OCI-LY3 (cell line): ENCODE data around the gene LPP.

Experiments
- H2AFZ ChIP-seq: fragments of 200-600, 300-600 bp; shearing (Covaris generic); 2 replicates; pipeline ENCODE4 v1.6.0; 2014; ENCODE audit warnings: antibody characterized with exemption, low read depth, low read length
- H3K27ac ChIP-seq: fragments of 200-600, 300-600 bp; sonication (generic); 2 replicates; pipeline ENCODE4 v1.5.1; 2014; ENCODE audit warnings: mild to moderate bottlenecking, low read length, moderate library complexity, mixed read lengths
- H3K27me3 ChIP-seq: fragments of 200-600, 300-600 bp; sonication (generic); 2 replicates; pipeline ENCODE4 v1.6.1; 2014; ENCODE audit warnings: low read depth, low read length, mixed read lengths
- H3K36me3 ChIP-seq: fragments of 200-600, 300-600 bp; sonication (generic); replicated peaks from 2 replicates; pipeline ENCODE3; 2014; ENCODE audit warnings: low read depth, low read length, mixed read lengths
- H3K4me1 ChIP-seq: fragments of 300-600, 200-600 bp; sonication (generic); 2 replicates; pipeline ENCODE4 v1.6.1; 2014; ENCODE audit warnings: low read length, mixed read lengths
- H3K4me2 ChIP-seq: fragments of 200-600, 300-600 bp; sonication (generic); 2 replicates; pipeline ENCODE4 v1.6.1; 2014; ENCODE audit warnings: low read length, mixed read lengths
- H3K4me3 ChIP-seq: fragments of 300-600, 200-600 bp; sonication (generic); 2 replicates; pipeline ENCODE4 v1.5.1; 2014; ENCODE audit warnings: antibody characterized with exemption, mild to moderate bottlenecking, low read length, moderate library complexity
- H3K79me2 ChIP-seq: fragments of 300-600, 200-600 bp; shearing (Covaris generic); 2 replicates; pipeline ENCODE4 v1.6.1; 2014; ENCODE audit warnings: mild to moderate bottlenecking, low read length, mixed read lengths
- H3K9ac ChIP-seq: fragments of 300-600, 200-600 bp; shearing (Covaris generic); 2 replicates; pipeline ENCODE4 v1.6.0; 2014; ENCODE audit warnings: mild to moderate bottlenecking, low read length, moderate library complexity
- H3K9me3 ChIP-seq: fragments of 200-600, 300-600 bp; shearing (Covaris generic); 2 replicates; pipeline ENCODE4 v1.6.1; 2014; ENCODE audit warnings: low read length, mixed read lengths; ENCODE audit not compliant: insufficient read depth
- H4K20me1 ChIP-seq: fragments of 200-600, 300-600 bp; sonication (generic); 2 replicates; pipeline ENCODE4 v1.6.1; 2016; ENCODE audit warnings: low read length, mixed read lengths; ENCODE audit not compliant: insufficient read depth
- CTCF ChIP-seq: fragments of 200-600, 300-600 bp; sonication (generic); IDR thresholded peaks from 2 replicates; pipeline ENCODE4 v1.5.1; 2014; ENCODE audit warnings: antibody characterized with exemption, low read length, low read depth
- EZH2phosphoT487 ChIP-seq: fragments of 200-600 bp; shearing (Covaris generic); IDR thresholded peaks from 2 replicates; pipeline ENCODE4 v1.6.1; 2018; ENCODE audit warnings: antibody characterized with exemption, mixed run types, low read depth

LPP gene

GRCh38 chr3:188662214-188662613 lies 508.3 kb downstream of the LPP start:
- H3K4me2 ChIP-seq: no peak overlapping the region
- no peak overlapping the region for H3K4me3 ChIP-seq
- no peaks in the 10 kb centered on the region for H4K20me1 ChIP-seq
- H3K4me1 ChIP-seq: 0 out of 2 replicates have a peak, but pooled peaks cover 6% of the 10 kb centered on the region
- H3K79me2 ChIP-seq: no peaks in the 10 kb centered on the region
- TF ChIP-seq CTCF (no peak), EZH2phosphoT487 (no peak)
- H3K27ac ChIP-seq: no peak overlapping the region
- H3K36me3 ChIP-seq: no peaks in the 10 kb centered on the region
- no peak overlapping the region for H3K9ac ChIP-seq
- H2AFZ ChIP-seq: no peak overlapping the region
- H3K9me3 ChIP-seq: no peaks in the 10 kb centered on the region
- H3K27me3 ChIP-seq: no peaks in the 10 kb centered on the region

- no peak overlapping the region for H3K4me3 ChIP-seq
- H2AFZ ChIP-seq: no peak overlapping the region
- no peaks in the 10 kb centered on the region for H3K27me3 ChIP-seq
- no peaks in the 10 kb centered on the region for H3K36me3 ChIP-seq
- no peaks in the 10 kb centered on the region for H3K79me2 ChIP-seq
- H3K4me1 ChIP-seq: 0 out of 2 replicates have a peak, but pooled peaks cover 6% of the 10 kb centered on the region
- no peak for TF ChIP-seq EZH2phosphoT487
- no peak for TF ChIP-seq CTCF
- no peak overlapping the region for H3K27ac ChIP-seq
- no peak overlapping the region for H3K9ac ChIP-seq
- no peaks in the 10 kb centered on the region for H4K20me1 ChIP-seq
- H3K9me3 ChIP-seq: no peaks in the 10 kb centered on the region
- H3K4me2 ChIP-seq: no peak overlapping the region
Observed at GRCh38 chr3:188662795-188663194, 508.8 kb downstream of the LPP start.

- H4K20me1 ChIP-seq: no peaks in the 10 kb centered on the region
- no peak overlapping the region for H3K4me2 ChIP-seq
- H3K36me3 ChIP-seq: no peaks in the 10 kb centered on the region
- H3K9ac ChIP-seq: no peak overlapping the region
- no peak overlapping the region for H3K27ac ChIP-seq
- H3K4me3 ChIP-seq: no peak overlapping the region
- H3K79me2 ChIP-seq: no peaks in the 10 kb centered on the region
- no peak for TF ChIP-seq EZH2phosphoT487
- TF ChIP-seq CTCF: no peak
- 0 out of 2 replicates have a peak, but pooled peaks cover 6% of the 10 kb centered on the region for H3K4me1 ChIP-seq
- no peaks in the 10 kb centered on the region for H3K9me3 ChIP-seq
- H2AFZ ChIP-seq: no peak overlapping the region
- no peaks in the 10 kb centered on the region for H3K27me3 ChIP-seq
Observed at GRCh38 chr3:188663839-188664238, 509.9 kb downstream of the LPP start.

- Histone ChIP-seq H3K9me3 (no peaks in the 10 kb centered on the region), H3K36me3 (no peaks in the 10 kb centered on the region), H3K9ac (no peak overlapping the region), H2AFZ (no peak overlapping the region), H4K20me1 (no peaks in the 10 kb centered on the region), H3K27ac (no peak overlapping the region), H3K4me1 (0 out of 2 replicates have a peak, but pooled peaks cover 6% of the 10 kb centered on the region), H3K27me3 (no peaks in the 10 kb centered on the region), H3K4me2 (no peak overlapping the region), H3K79me2 (no peaks in the 10 kb centered on the region), H3K4me3 (no peak overlapping the region)
- TF ChIP-seq CTCF (peak; percentile 60), EZH2phosphoT487 (no peak)
Observed at GRCh38 chr3:188664795-188665194, 510.8 kb downstream of the LPP start.
